ENCODE data around the gene MACROD2.

MACROD2 gene

DNA sequence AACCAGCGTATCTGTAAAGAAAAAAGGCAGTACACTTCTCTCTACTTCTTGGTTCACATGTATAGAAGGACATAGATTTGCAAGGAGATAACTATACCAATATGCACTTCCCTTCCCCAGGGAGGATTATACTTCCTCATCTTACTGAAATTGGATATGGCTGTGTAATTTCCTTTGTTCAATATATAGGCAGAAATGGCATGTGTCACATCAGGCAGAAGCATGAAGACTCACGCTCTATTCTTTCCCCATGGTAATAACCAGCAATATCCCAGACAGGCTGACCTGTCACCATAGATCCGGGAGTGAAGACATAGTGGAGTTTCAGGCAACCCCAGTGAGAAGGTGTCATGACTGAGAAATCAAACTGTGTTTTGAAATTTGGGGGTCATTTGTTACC is 2059.7 kb downstream of the MACROD2 start:
- TF ChIP-seq REST (IDR thresholded peaks at IDR 0.05; ENCODE audit: insufficient read depth in 1 of 2, low read depth in 2 of 2, low read length in 2 of 2), result no peak
- no peak for TF ChIP-seq FOXP2 (optimal IDR thresholded peaks at IDR 0.05; ENCODE audit: borderline replicate concordance, extremely low read depth, extremely low read length, insufficient read depth)
- TF ChIP-seq SIN3A (IDR thresholded peaks at IDR 0.05; ENCODE audit: borderline replicate concordance, insufficient read depth, low read length), result no peak
- no peak for TF ChIP-seq TAF1 (IDR thresholded peaks at IDR 0.05; ENCODE audit: borderline replicate concordance, insufficient read depth, low read length)
- no peak for TF ChIP-seq POLR2AphosphoS5 (IDR thresholded peaks at IDR 0.05; ENCODE audit: low read depth, low read length)

DNA sequence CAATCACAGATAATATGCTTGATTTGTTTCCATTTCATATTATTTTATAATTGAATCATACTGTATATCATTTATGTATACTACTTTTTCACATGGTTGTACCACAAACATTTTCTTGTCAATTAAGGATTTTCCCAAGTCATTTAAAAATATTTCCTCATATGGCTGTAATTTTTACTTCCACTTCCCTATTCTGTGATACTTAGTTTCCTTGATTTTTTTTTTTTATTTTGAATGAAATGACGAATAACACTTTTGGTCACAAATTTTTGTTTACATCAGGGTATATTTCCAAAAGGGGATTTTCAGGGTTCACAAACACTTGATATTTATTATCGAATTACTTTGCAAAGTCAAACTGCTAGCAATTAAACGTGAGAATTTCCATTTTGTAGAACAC is 2062.3 kb downstream of the MACROD2 start:
- TF ChIP-seq POLR2AphosphoS5 (IDR thresholded peaks at IDR 0.05; ENCODE audit: low read depth, low read length), result no peak
- TF ChIP-seq FOXP2 (optimal IDR thresholded peaks at IDR 0.05; ENCODE audit: borderline replicate concordance, extremely low read depth, extremely low read length, insufficient read depth), result no peak
- TF ChIP-seq REST (IDR thresholded peaks at IDR 0.05; ENCODE audit: insufficient read depth in 1 of 2, low read depth in 2 of 2, low read length in 2 of 2), result no peak
- TF ChIP-seq TAF1 (IDR thresholded peaks at IDR 0.05; ENCODE audit: borderline replicate concordance, insufficient read depth, low read length), result no peak
- TF ChIP-seq SIN3A (IDR thresholded peaks at IDR 0.05; ENCODE audit: borderline replicate concordance, insufficient read depth, low read length), result no peak

DNA sequence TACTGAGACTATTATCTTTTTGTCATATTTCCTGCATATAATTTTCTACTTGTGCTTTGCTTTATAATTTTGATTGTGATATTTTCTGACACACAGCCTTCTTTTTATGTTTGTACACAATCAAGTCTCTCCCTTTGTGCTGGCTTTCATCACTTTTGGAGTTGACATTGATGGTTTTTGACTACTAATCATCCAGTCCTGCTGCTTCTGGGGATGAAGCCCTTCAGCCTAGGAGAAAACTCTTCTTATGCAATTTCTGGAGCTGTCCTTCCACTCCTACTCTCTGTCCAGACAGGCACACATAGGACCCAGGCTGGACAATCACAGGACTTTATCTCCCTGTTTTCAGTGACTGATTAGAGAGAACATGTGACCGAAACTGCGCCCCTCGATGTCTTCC is 2063.0 kb downstream of the MACROD2 start:
- TF ChIP-seq REST (IDR thresholded peaks at IDR 0.05; ENCODE audit: insufficient read depth in 1 of 2, low read depth in 2 of 2, low read length in 2 of 2) (no peak), SIN3A (IDR thresholded peaks at IDR 0.05; ENCODE audit: borderline replicate concordance, insufficient read depth, low read length) (no peak), TAF1 (IDR thresholded peaks at IDR 0.05; ENCODE audit: borderline replicate concordance, insufficient read depth, low read length) (no peak), POLR2AphosphoS5 (IDR thresholded peaks at IDR 0.05; ENCODE audit: low read depth, low read length) (no peak), FOXP2 (optimal IDR thresholded peaks at IDR 0.05; ENCODE audit: borderline replicate concordance, extremely low read depth, extremely low read length, insufficient read depth) (no peak)

- TF ChIP-seq TAF1 (IDR thresholded peaks at IDR 0.05; ENCODE audit: borderline replicate concordance, insufficient read depth, low read length) (no peak), POLR2AphosphoS5 (IDR thresholded peaks at IDR 0.05; ENCODE audit: low read depth, low read length) (no peak), FOXP2 (optimal IDR thresholded peaks at IDR 0.05; ENCODE audit: borderline replicate concordance, extremely low read depth, extremely low read length, insufficient read depth) (no peak), REST (IDR thresholded peaks at IDR 0.05; ENCODE audit: insufficient read depth in 1 of 2, low read depth in 2 of 2, low read length in 2 of 2) (no peak), SIN3A (IDR thresholded peaks at IDR 0.05; ENCODE audit: borderline replicate concordance, insufficient read depth, low read length) (no peak)
These were observed 2064.5 kb downstream of the MACROD2 start for GRCh38 chr20:16059841-16060240.

GRCh38 chr20:16061351-16061750 is 2066.0 kb downstream of the MACROD2 start:
- TF ChIP-seq POLR2AphosphoS5 (IDR thresholded peaks at IDR 0.05; ENCODE audit: low read depth, low read length), result no peak
- no peak for TF ChIP-seq REST (IDR thresholded peaks at IDR 0.05; ENCODE audit: insufficient read depth in 1 of 2, low read depth in 2 of 2, low read length in 2 of 2)
- TF ChIP-seq TAF1 (IDR thresholded peaks at IDR 0.05; ENCODE audit: borderline replicate concordance, insufficient read depth, low read length), result no peak
- TF ChIP-seq SIN3A (IDR thresholded peaks at IDR 0.05; ENCODE audit: borderline replicate concordance, insufficient read depth, low read length), result no peak
- no peak for TF ChIP-seq FOXP2 (optimal IDR thresholded peaks at IDR 0.05; ENCODE audit: borderline replicate concordance, extremely low read depth, extremely low read length, insufficient read depth)
